ENCODE measurements around the gene CAMTA1.

GRCh38 chr1:7043719-7044535 lies 258.7 kb downstream of the CAMTA1 start:
- TF ChIP-seq CTCF (IDR thresholded peaks at IDR 0.05; ENCODE audit: borderline replicate concordance, extremely low read depth, low read length, poor library complexity, severe bottlenecking) (no peak), EZH2 (IDR thresholded peaks at IDR 0.05; ENCODE audit: borderline replicate concordance, low read depth, low read length, severe bottlenecking) (no peak)

Measured in DND-41 (cell line).